Measurements from ENCODE around the gene MOB1A. TPM values are rescaled to one million over a fixed set of nuclear protein-coding genes. Genes with fewer than 3 reads are reported as not detected.

Gene MOB1A
- total and polyA plus RNA-seq, 10 of the 15 experiments (the other 5 are each of a cell fraction or from before 2014, with no cell fraction given) = 41.2 to 232 (median 172) TPM

GRCh38 chr2:74178211-74179062 is at the start of gene MOB1A (continued):
- TF ChIP-seq MLLT1 (IDR thresholded peaks at IDR 0.05) (no peak; the same call in 1 of the 2 replicates), MTA3 (IDR thresholded peaks at IDR 0.05; ENCODE audit: borderline replicate concordance, low read length) (no peak), TARDBP (IDR thresholded peaks at IDR 0.05; ENCODE audit: borderline replicate concordance) (no peak), SP1 (IDR thresholded peaks at IDR 0.05; ENCODE audit: low read depth, low read length) (peak; percentile 71), ATF3 (IDR thresholded peaks at IDR 0.05; ENCODE audit: borderline replicate concordance, extremely low read depth, low read depth, low read length) (no peak), NR2C1 (IDR thresholded peaks at IDR 0.05) (no peak), DPF2 (IDR thresholded peaks at IDR 0.05) (peak; percentile 88), KDM1A (IDR thresholded peaks at IDR 0.05; ENCODE audit: borderline replicate concordance) (no peak), FOXM1 (IDR thresholded peaks at IDR 0.05; ENCODE audit: low read depth, low read length) (no peak), USF2 (IDR thresholded peaks at IDR 0.05; ENCODE audit: borderline replicate concordance, low read depth, low read length) (no peak), BRCA1 (IDR thresholded peaks at IDR 0.05; ENCODE audit: low read depth, low read length) (peak; percentile 78), ESRRA (IDR thresholded peaks at IDR 0.05; ENCODE audit: low read length) (no peak), PML (IDR thresholded peaks at IDR 0.05; ENCODE audit: low read length) (0 out of 2 replicates have a peak, but pooled peaks have one; percentile 82), SKIL (IDR thresholded peaks at IDR 0.05; ENCODE audit: low read depth, poor library complexity, severe bottlenecking) (no peak), TAF1 (IDR thresholded peaks at IDR 0.05; ENCODE audit: borderline replicate concordance, low read depth, low read length) (peak; percentile 97), KAT2A (conservative IDR thresholded peaks at IDR 0.05; ENCODE audit: control insufficient read depth, low read depth, low read length) (no peak), NRF1 (conservative IDR thresholded peaks at IDR 0.05; ENCODE audit: low read depth, low read length) (peak; percentile 43), HSF1 (IDR thresholded peaks at IDR 0.05; ENCODE audit: low read depth, low read length) (no peak), ASH2L (IDR thresholded peaks at IDR 0.05; ENCODE audit: borderline replicate concordance, low read depth) (no peak), HCFC1 (IDR thresholded peaks at IDR 0.05; ENCODE audit: low read length) (no peak; the same call in 1 of the 2 replicates), RCOR1 (conservative IDR thresholded peaks at IDR 0.05; ENCODE audit: low read depth, low read length) (no peak; the same call in 1 of the 2 replicates), CEBPB (IDR thresholded peaks at IDR 0.05; ENCODE audit: borderline replicate concordance in 1 of 2, low read depth in 2 of 2, low read length in 2 of 2) (no peak)

Measured in GM12878 (cell line).